K562 (cell line): Measurements from ENCODE around the gene LIMS1. TPM values are rescaled to one million over a fixed set of nuclear protein-coding genes. Genes with fewer than 3 reads are reported as not detected.

Experiments used
- CHD7 ChIP-seq: fragments of 200-600 bp; sonication (generic); IDR thresholded peaks from one replicate; pipeline ENCODE4 v1.6.1; 2012; ENCODE audit warnings: mild to moderate bottlenecking, low read depth, low read length, inconsistent platforms
- EGR1 ChIP-seq: fragments of 450-650 bp; conservative IDR thresholded peaks from 2 replicates; pipeline ENCODE4 v1.6.1; 2017; ENCODE audit warnings: mild to moderate bottlenecking
- polyA plus RNA-seq, 8 experiments: library from polyadenylated mRNA; depleted of rRNA in 4 of 8; stranded (reverse) in 5 of 8; unstranded in 3 of 8; fragments of >200 nt; fragmentation: Nextera tagmentation in 2 of 8; fragmentation: Illumina TruSeq in 1 of 8; extraction: Ambion mirVana in 2 of 8; extraction: Trizol in 1 of 8; gene quantifications; 2 replicates each; pipeline versions ENCODE4 v1.2.1 to v1.2.3, GENCODE V29; 2011 to 2014; ENCODE audit warnings: inconsistent platforms in 1 of 8, missing spikeins in 1 of 8
- total RNA-seq, 7 experiments: library from RNA; depleted of rRNA in 6 of 7; stranded (reverse); fragments of >200 nt in 6 of 7; fragmentation: Illumina TruSeq in 2 of 7; extraction: Trizol in 2 of 7; gene quantifications; 2 replicates each; pipeline versions ENCODE4 v1.2.1 to v1.2.3, GENCODE V29; 2011 to 2021; ENCODE audit warnings: low replicate concordance in 1 of 7

LIMS1 gene
- total and polyA plus RNA-seq, 9 of the 15 experiments (the other 6 are each of a cell fraction or from before 2014, with no cell fraction given), result 52.8 to 134 (median 81.0) TPM

DNA sequence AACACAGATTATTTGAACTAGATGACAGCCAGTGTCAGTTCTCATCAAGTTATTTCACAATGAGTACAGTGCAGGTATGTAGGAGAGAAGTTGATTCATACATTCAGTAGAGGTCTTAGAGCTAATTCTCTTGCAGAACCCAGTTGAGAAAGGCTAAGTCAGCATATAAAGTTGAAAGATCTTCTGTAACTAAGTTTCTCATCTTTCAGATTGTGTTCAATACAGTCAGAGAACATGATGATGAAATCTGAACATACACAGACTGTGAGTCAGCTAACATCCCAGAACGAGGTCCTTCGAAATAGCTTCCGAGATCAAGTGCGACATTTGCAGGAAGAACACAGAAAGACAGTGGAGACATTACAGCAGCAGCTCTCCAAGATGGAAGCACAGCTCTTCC, 41.9 kb upstream of the LIMS1 start (continued):
- TF ChIP-seq CHD7 (no peak), EGR1 (no peak)
